Esophagus muscularis mucosa (tissue), 4 donors: Measurements from ENCODE around the gene KCNQ1. TPM values are rescaled to one million over a fixed set of nuclear protein-coding genes. Genes with fewer than 3 reads are reported as not detected.

Experiments
- DNase-seq: peaks from one replicate; pipeline ENCODE4 v3.0.0-alpha.2; 2017; ENCODE audit errors: extremely low spot score
- H3K27ac ChIP-seq, 4 donors: fragments of 200-600 bp; sonication (generic); replicated peaks in 1 of 4; 1 replicate in 3 of 4; 2 replicates in 1 of 4; pipeline ENCODE4 v1.5.1; 2016 to 2019; ENCODE audit warnings: mild to moderate bottlenecking in 1 of 4
- H3K27me3 ChIP-seq, 4 donors: fragments of 200-600 bp; sonication (generic); one replicate each; pipeline versions ENCODE4 v1.5.1 to v1.6.0; 2016 to 2019
- H3K36me3 ChIP-seq, 4 donors: fragments of 200-600 bp; sonication (generic); one replicate each; pipeline ENCODE4 v1.5.1; 2016 to 2019
- H3K4me1 ChIP-seq, 4 donors: fragments of 200-600 bp; sonication (generic); one replicate each; pipeline ENCODE4 v1.5.1; 2016 to 2019
- H3K4me3 ChIP-seq, 4 donors: fragments of 200-600 bp; sonication (generic); 1 replicate in 2 of 4; 2 replicates in 2 of 4; pipeline ENCODE4 v1.5.1; 2016 to 2019; ENCODE audit warnings: mild to moderate bottlenecking in 4 of 4, moderate library complexity in 1 of 4
- H3K9me3 ChIP-seq, 4 donors: fragments of 200-600 bp; sonication (generic); 1 replicate in 3 of 4; 2 replicates in 1 of 4; pipeline ENCODE4 v1.5.1; 2016 to 2019
- CTCF ChIP-seq, 3 experiments: fragments of 200-600 bp in 2 of 3; fragments of 450-650 bp in 1 of 3; sonication (generic) in 2 of 3; IDR thresholded peaks; one replicate each; pipeline ENCODE4 v1.5.1; 2017 to 2019; ENCODE audit warnings: antibody characterized with exemption in 3 of 3, mild to moderate bottlenecking in 2 of 3, moderate library complexity in 1 of 3
- EP300 ChIP-seq: sonication (generic); formaldehyde crosslinking; IDR thresholded peaks from one replicate; pipeline ENCODE4 v1.6.1; 2017; ENCODE audit warnings: antibody characterized with exemption
- POLR2A ChIP-seq: fragments of 450-650 bp; IDR thresholded peaks from one replicate; pipeline ENCODE4 v1.6.1; 2017; ENCODE audit warnings: antibody characterized with exemption, moderate library complexity, mild to moderate bottlenecking, low read depth
- POLR2AphosphoS5 ChIP-seq, 2 donors: sonication (generic); formaldehyde crosslinking; IDR thresholded peaks; one replicate each; pipeline ENCODE4 v1.6.1; 2017; ENCODE audit warnings: antibody characterized with exemption in 2 of 2
- WGBS: methylation state at CpG from one replicate; pipeline ENCODE4 v1.1.5; 2018; 5-methylcytosine and 5-hydroxymethylcytosine counted together
- intact Hi-C: fragments of 100-400 bp; cut with DNase I; formaldehyde crosslinking; loops from one replicate; pipeline ENCODE4 v1.15.1; 2023
- total RNA-seq, 4 donors: library from RNA; depleted of rRNA; stranded (reverse); fragments of >200 nt; gene quantifications; one replicate each; pipeline versions ENCODE4 v1.1.0 to v1.2.1, GENCODE V29; 2016

The KCNQ1 gene
- total RNA-seq, 4 donors from 2014 or later, result 2.1 to 5.9 (median 4.3) TPM

GRCh38 chr11:2539371-2540222, 94.8 kb downstream of the KCNQ1 start:
- Histone ChIP-seq H3K9me3 (no peaks in the 10 kb centered on the region), H3K4me3 (no peak overlapping the region), H3K4me1 (no peaks in the 10 kb centered on the region), H3K27ac (no peak overlapping the region), H3K36me3 (no peaks in the 10 kb centered on the region), H3K27me3 (no peaks in the 10 kb centered on the region)
- intact Hi-C loops, result loop anchor here (10.0 kb wide), 3 partner anchors 235 to 345 kb away; partner anchors contain the start of genes C11orf21 and TSPAN32
- no peak for DNase-seq
- TF ChIP-seq POLR2A, result no peak
- no peak for TF ChIP-seq CTCF (IDR thresholded peaks at IDR 0.05)
- no peak for TF ChIP-seq POLR2AphosphoS5 (IDR thresholded peaks at IDR 0.05)
- TF ChIP-seq EP300, result no peak
- WGBS, result 88% methylated on average over 22 of the region's 34 CpGs

GRCh38 chr11:2540223-2540991, 95.6 kb downstream of the KCNQ1 start:
- H3K4me3 ChIP-seq, result no peak overlapping the region
- WGBS, result 96% methylated on average over 13 of the region's 16 CpGs
- H3K36me3 ChIP-seq, result no peaks in the 10 kb centered on the region
- H3K27me3 ChIP-seq, result no peaks in the 10 kb centered on the region
- intact Hi-C loops, result no loop called here
- DNase-seq, result no peak
- no peaks in the 10 kb centered on the region for H3K4me1 ChIP-seq
- no peak for TF ChIP-seq EP300
- no peak for TF ChIP-seq POLR2AphosphoS5 (IDR thresholded peaks at IDR 0.05)
- TF ChIP-seq CTCF (IDR thresholded peaks at IDR 0.05), result no peak
- TF ChIP-seq POLR2A, result no peak
- no peak overlapping the region for H3K27ac ChIP-seq
- H3K9me3 ChIP-seq, result no peaks in the 10 kb centered on the region

- H3K9me3 ChIP-seq, result no peaks in the 10 kb centered on the region
- H3K4me1 ChIP-seq, result no peaks in the 10 kb centered on the region
- no peaks in the 10 kb centered on the region for H3K27me3 ChIP-seq
- intact Hi-C loops, result no loop called here
- no peak for DNase-seq
- no peak for TF ChIP-seq POLR2A
- no peak overlapping the region for H3K4me3 ChIP-seq
- 87% methylated on average over 24 of the region's 27 CpGs for WGBS
- no peaks in the 10 kb centered on the region for H3K36me3 ChIP-seq
- H3K27ac ChIP-seq, result no peak overlapping the region
Observed at GRCh38 chr11:2540992-2541680, 96.3 kb downstream of the KCNQ1 start.

GRCh38 chr11:2541881-2542361, 97.1 kb downstream of the KCNQ1 start:
- Histone ChIP-seq H3K9me3 (no peaks in the 10 kb centered on the region), H3K27ac (no peak overlapping the region), H3K27me3 (no peaks in the 10 kb centered on the region), H3K4me3 (no peak overlapping the region), H3K36me3 (no peaks in the 10 kb centered on the region), H3K4me1 (no peaks in the 10 kb centered on the region)
- DNase-seq, result no peak
- TF ChIP-seq POLR2AphosphoS5 (IDR thresholded peaks at IDR 0.05), result no peak
- no peak for TF ChIP-seq EP300
- TF ChIP-seq POLR2A, result no peak
- TF ChIP-seq CTCF (IDR thresholded peaks at IDR 0.05), result no peak
- WGBS, result 76% methylated on average over 8 of the region's 14 CpGs
- intact Hi-C loops, result no loop called here
